Endothelial cell of umbilical vein (primary cell): Measurements from ENCODE around the gene CAMK2D. TPM values are rescaled to one million over a fixed set of nuclear protein-coding genes. Genes with fewer than 3 reads are reported as not detected.

ENCODE experiments used
- BruUV-seq: library from RNA; stranded (reverse); fragments of 400-500 nt; replicated peaks from 2 replicates; lab custom pipeline; 2021; lab: Mats Ljungman, UMichigan
- CTCF ChIA-PET: fragments of 300-600, 350-600 bp; sonication (Branson Sonifier 250); formaldehyde crosslinking; loops from one replicate; lab custom pipeline; 2021; ENCODE audit warnings: antibody characterized with exemption, inconsistent platforms; lab: Charles Lee
- POLR2A ChIA-PET: fragments of 300-600, 350-600 bp; sonication (Branson Sonifier 250); formaldehyde crosslinking; loops from one replicate; lab custom pipeline; 2021; ENCODE audit warnings: antibody characterized with exemption, inconsistent platforms; lab: Charles Lee
- DNase-seq: peaks from one replicate; pipeline ENCODE4 v3.0.0-alpha.2; 2011; ENCODE audit warnings: low read depth, low spot score
- FAIRE-seq: peaks from 2 replicates; lab custom pipeline; 2011; peaks lifted over from hg19 to GRCh38; lab: Jason Lieb, UNC
- H2AFZ ChIP-seq: 2 replicates; pipeline ENCODE4 v1.6.0; 2012; ENCODE audit warnings: low read depth, low read length, control low read depth, inconsistent platforms
- H3K27ac ChIP-seq: 2 replicates; pipeline ENCODE4 v1.5.1; 2011; ENCODE audit warnings: low read depth, mild to moderate bottlenecking, control low read depth, low read length, moderate library complexity; ENCODE audit not compliant: insufficient read depth
- H3K27me3 ChIP-seq, 2 experiments: 2 replicates each; pipeline versions ENCODE4 v1.6.0 to v1.6.1; 2011; ENCODE audit warnings: low read length in 2 of 2, mixed read lengths in 1 of 2; ENCODE audit not compliant: control insufficient read depth in 2 of 2, insufficient read depth in 2 of 2
- H3K36me3 ChIP-seq, 2 experiments: 2 replicates in 1 of 2; 3 replicates in 1 of 2; pipeline ENCODE4 v1.5.1; 2011; ENCODE audit warnings: low read length in 2 of 2, mild to moderate bottlenecking in 1 of 2, moderate library complexity in 1 of 2; ENCODE audit not compliant: control insufficient read depth in 2 of 2, insufficient read depth in 2 of 2; ENCODE audit errors: extremely low read depth in 1 of 2
- H3K4me1 ChIP-seq: 3 replicates; pipeline ENCODE4 v1.5.1; 2011; ENCODE audit warnings: mild to moderate bottlenecking, low read length; ENCODE audit not compliant: control insufficient read depth, insufficient read depth; ENCODE audit errors: extremely low read depth
- H3K4me2 ChIP-seq: 2 replicates; pipeline ENCODE4 v1.6.1; 2011; ENCODE audit warnings: low read length, control low read depth, mixed read lengths; ENCODE audit not compliant: insufficient read depth
- H3K4me3 ChIP-seq, 3 experiments: fragments of 200-600 bp in 1 of 3; sonication (generic), shearing (Covaris generic) in 1 of 3; replicated peaks in 1 of 3; 2 replicates each; pipeline ENCODE4 v1.5.1; 2011 to 2016; ENCODE audit warnings: control low read depth in 3 of 3, low read length in 3 of 3, mild to moderate bottlenecking in 2 of 3, inconsistent platforms in 1 of 3, low read depth in 1 of 3, moderate library complexity in 1 of 3; ENCODE audit not compliant: insufficient read depth in 1 of 3
- H3K79me2 ChIP-seq: 2 replicates; pipeline ENCODE4 v1.6.0; 2012; ENCODE audit warnings: low read length, inconsistent platforms; ENCODE audit not compliant: control insufficient read depth, insufficient read depth
- H3K9ac ChIP-seq: replicated peaks from 2 replicates; pipeline ENCODE3; 2011; ENCODE audit warnings: low read length, control low read depth; ENCODE audit not compliant: insufficient read depth; ENCODE audit errors: extremely low read depth
- H3K9me1 ChIP-seq: replicated peaks from 3 replicates; pipeline ENCODE4 v1.6.0; 2011; ENCODE audit warnings: mild to moderate bottlenecking, low read length; ENCODE audit not compliant: control insufficient read depth, insufficient read depth; ENCODE audit errors: extremely low read depth
- H3K9me3 ChIP-seq: replicated peaks from 2 replicates; pipeline ENCODE4 v1.5.1; 2012; ENCODE audit warnings: low read length, inconsistent platforms; ENCODE audit not compliant: control insufficient read depth, insufficient read depth
- H4K20me1 ChIP-seq: replicated peaks from 2 replicates; pipeline ENCODE3; 2011; ENCODE audit warnings: mild to moderate bottlenecking, low read length; ENCODE audit not compliant: control insufficient read depth, insufficient read depth; ENCODE audit errors: extremely low read depth
- CTCF ChIP-seq, 2 donors: IDR thresholded peaks; 1 replicate in 1 of 2; 2 replicates in 1 of 2; pipeline ENCODE4 v1.5.1; 2011; ENCODE audit warnings: low read length in 2 of 2, mild to moderate bottlenecking in 2 of 2, moderate library complexity in 2 of 2, control low read depth in 1 of 2, inconsistent platforms in 1 of 2, low read depth in 1 of 2; ENCODE audit not compliant: insufficient read depth in 1 of 2; ENCODE audit errors: extremely low read depth in 1 of 2
- EZH2 ChIP-seq: IDR thresholded peaks from 2 replicates; pipeline ENCODE4 v1.6.1; 2012; ENCODE audit warnings: borderline replicate concordance, low read depth, mild to moderate bottlenecking, moderate library complexity, low read length, inconsistent platforms; ENCODE audit not compliant: severe bottlenecking
- FOS ChIP-seq: IDR thresholded peaks from 2 replicates; pipeline ENCODE4 v1.6.1; 2011; ENCODE audit warnings: mild to moderate bottlenecking, low read length, moderate library complexity, borderline replicate concordance; ENCODE audit not compliant: insufficient read depth
- GATA2 ChIP-seq: IDR thresholded peaks from 2 replicates; pipeline ENCODE4 v1.7.0; 2011; ENCODE audit warnings: low read depth, mild to moderate bottlenecking, moderate library complexity, mixed read lengths, low read length; ENCODE audit not compliant: insufficient read length, insufficient read depth
- JUN ChIP-seq: IDR thresholded peaks from 2 replicates; pipeline ENCODE4 v1.6.1; 2011; ENCODE audit warnings: borderline replicate concordance, low read depth; ENCODE audit not compliant: insufficient read length, insufficient read depth
- MYC ChIP-seq: IDR thresholded peaks from one replicate; pipeline ENCODE4 v1.6.1; 2011; ENCODE audit warnings: mild to moderate bottlenecking, low read depth, low read length
- POLR2A ChIP-seq: IDR thresholded peaks from 2 replicates; pipeline ENCODE4 v1.6.1; 2012; ENCODE audit warnings: low read depth, mild to moderate bottlenecking, control low read depth, low read length
- POLR2AphosphoS5 ChIP-seq: IDR thresholded peaks from 2 replicates; pipeline ENCODE4 v1.6.1; 2012; ENCODE audit warnings: low read depth, mild to moderate bottlenecking, control low read depth, low read length, moderate library complexity; ENCODE audit not compliant: insufficient read depth
- dilution Hi-C: fragments of 300-500 bp; cut with MboI; formaldehyde crosslinking; loops from one replicate; pipeline ENCODE4 v1.15.0; 2019; ENCODE audit warnings: low sequenced_read_pairs; ENCODE audit not compliant: extremely low pct_ligation_motif_present
- intact Hi-C: fragments of 100-400 bp; cut with micrococcal nuclease; formaldehyde crosslinking; loops from one replicate; pipeline ENCODE4 v1.10.0; 2022
- polyA plus RNA-seq, 4 experiments: library from polyadenylated mRNA; depleted of rRNA in 3 of 4; stranded (reverse) in 3 of 4; unstranded in 1 of 4; fragments of >200 nt; gene quantifications; 2 replicates each; pipeline versions ENCODE4 v1.2.1 to v1.2.3, GENCODE V29; 2011 to 2012; ENCODE audit warnings: missing spikeins in 1 of 4
- total RNA-seq: library from RNA; stranded (reverse); gene quantifications from 2 replicates; pipeline ENCODE4 v1.2.3, GENCODE V29; 2021
- TF ChIP-seq, protein P1 (sequence below): IDR thresholded peaks from 2 replicates; pipeline ENCODE4 v1.6.1; 2011; ENCODE audit not compliant: insufficient read depth, insufficient read length

CAMK2D gene
- total and polyA plus RNA-seq, 2 donors (not counting 3 experiments of a cell fraction or from before 2014, with no cell fraction given), result 10.4 to 30.7 TPM

DNA sequence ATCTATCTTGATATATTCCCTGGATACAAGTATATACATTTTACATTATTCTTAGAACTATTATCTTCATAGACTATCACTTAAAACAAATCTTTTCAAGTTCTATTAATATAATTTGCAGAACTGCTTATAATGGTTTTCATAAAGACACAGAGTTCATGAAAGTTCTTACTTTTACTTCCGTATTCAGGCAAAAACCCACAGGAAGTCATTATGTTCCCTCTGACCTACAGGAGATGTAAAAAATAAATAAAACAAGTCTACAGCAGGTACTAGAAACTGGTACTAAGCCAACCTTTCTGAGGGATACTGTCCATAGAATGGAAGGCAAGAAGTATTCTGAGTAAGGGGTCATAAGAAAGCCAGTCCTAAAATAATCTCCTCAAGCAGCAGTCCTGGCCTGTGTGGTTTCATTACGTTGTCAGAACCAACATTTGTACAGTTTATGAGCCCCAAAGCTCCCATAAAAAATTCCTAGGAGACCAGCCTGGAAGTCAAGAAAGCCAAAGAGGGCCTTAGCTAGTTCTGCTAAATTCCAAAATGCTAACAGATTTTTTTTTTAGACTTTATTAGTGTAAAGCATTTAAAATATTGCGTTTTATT, 68.6 kb downstream of the CAMK2D start:
- no peak for DNase-seq
- H3K4me2 ChIP-seq, result no peak overlapping the region

More for the DNA sequence above, 68.6 kb downstream of the CAMK2D start:
- Histone ChIP-seq H3K4me3 (no peak overlapping the region), H4K20me1 (no peaks in the 10 kb centered on the region), H3K4me1 (no peaks in the 10 kb centered on the region), H3K27ac (no peak overlapping the region), H3K36me3 (no peaks in the 10 kb centered on the region), H3K79me2 (no peaks in the 10 kb centered on the region), H3K9ac (no peak overlapping the region), H3K9me1 (no peaks in the 10 kb centered on the region), H3K27me3 (no peaks in the 10 kb centered on the region), H2AFZ (no peak overlapping the region), H3K9me3 (no peaks in the 10 kb centered on the region)
- CTCF ChIA-PET, result interaction anchor here (0.7 kb wide), 1 partner anchor 10 kb away, joined by 3 read pairs; no protein-coding TSS in a partner anchor
- POLR2A ChIA-PET, result no interaction called here
- no peak for FAIRE-seq
- TF ChIP-seq FOS, result no peak
- no peak for TF ChIP-seq EZH2
- TF ChIP-seq MYC, result no peak
- TF ChIP-seq POLR2AphosphoS5, result no peak
- TF ChIP-seq POLR2A, result no peak
- no peak for TF ChIP-seq CTCF (IDR thresholded peaks at IDR 0.05; ENCODE audit: extremely low read depth in 1 of 2, insufficient read depth in 1 of 2, low read depth in 1 of 2, low read length in 2 of 2)
- no peak for TF ChIP-seq GATA2
- TF ChIP-seq JUN, result no peak
- TF ChIP-seq, protein P1, sequence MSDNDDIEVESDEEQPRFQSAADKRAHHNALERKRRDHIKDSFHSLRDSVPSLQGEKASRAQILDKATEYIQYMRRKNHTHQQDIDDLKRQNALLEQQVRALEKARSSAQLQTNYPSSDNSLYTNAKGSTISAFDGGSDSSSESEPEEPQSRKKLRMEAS, result no peak
- intact Hi-C loops, result no loop called here
- dilution Hi-C loops, result no loop called here
- BruUV-seq, result no TSS peak
